Neural crest cell (in vitro differentiated cells): ENCODE data around the gene PIK3R6. TPM values are rescaled to one million over a fixed set of nuclear protein-coding genes. Genes with fewer than 3 reads are reported as not detected.

Experiments used
- DNase-seq: peaks from one replicate; pipeline ENCODE4 v3.0.0; 2021; ENCODE audit warnings: low read depth, mixed read lengths, low spot score
- H3K27ac Mint-ChIP-seq: one replicate; pipeline ENCODE4 v1.8.0; 2021; ENCODE audit warnings: mild to moderate bottlenecking, mixed read lengths; ENCODE audit not compliant: unreplicated experiment
- H3K27me3 Mint-ChIP-seq: 2 replicates; pipeline ENCODE4 v1.8.0; 2021; ENCODE audit warnings: low read depth, mild to moderate bottlenecking, mixed read lengths
- H3K36me3 Mint-ChIP-seq: 2 replicates; pipeline ENCODE4 v1.8.0; 2021; ENCODE audit warnings: low read depth, mild to moderate bottlenecking, mixed read lengths
- H3K4me1 Mint-ChIP-seq: 2 replicates; pipeline ENCODE4 v1.8.0; 2021; ENCODE audit warnings: mixed read lengths
- H3K4me3 Mint-ChIP-seq: one replicate; pipeline ENCODE4 v1.8.0; 2021; ENCODE audit warnings: mild to moderate bottlenecking, mixed read lengths
- H3K9me3 Mint-ChIP-seq: 2 replicates; pipeline ENCODE4 v1.8.0; 2021; ENCODE audit warnings: mixed read lengths
- CTCF ChIP-seq: fragments of 200-600 bp; sonication (generic); conservative IDR thresholded peaks from 2 replicates; pipeline ENCODE4 v1.5.0; 2021; ENCODE audit warnings: antibody characterized with exemption, mild to moderate bottlenecking
- total RNA-seq: library from RNA; stranded (reverse); gene quantifications from 2 replicates; pipeline ENCODE4 v1.2.1, GENCODE V29; 2021

Gene PIK3R6
- total RNA-seq, 1 donor from 2014 or later: not detected

GRCh38 chr17:8782176-8782575, 85.3 kb downstream of the PIK3R6 start:
- Mint-ChIP-seq H3K9me3 (peaks cover 4% of the 10 kb centered on the region), H3K27ac (no peak overlapping the region), H3K36me3 (peaks cover 3% of the 10 kb centered on the region), H3K27me3 (no peaks in the 10 kb centered on the region), H3K4me1 (no peaks in the 10 kb centered on the region), H3K4me3 (no peak overlapping the region)
- DNase-seq: no peak
- no peak for TF ChIP-seq CTCF

- DNase-seq: no peak
- H3K36me3 Mint-ChIP-seq: peaks cover 3% of the 10 kb centered on the region
- H3K4me3 Mint-ChIP-seq: no peak overlapping the region
- no peak overlapping the region for H3K27ac Mint-ChIP-seq
- H3K9me3 Mint-ChIP-seq: peaks cover 4% of the 10 kb centered on the region
- no peaks in the 10 kb centered on the region for H3K27me3 Mint-ChIP-seq
- TF ChIP-seq CTCF: no peak
- no peaks in the 10 kb centered on the region for H3K4me1 Mint-ChIP-seq
These were observed 85.7 kb downstream of the PIK3R6 start for GRCh38 chr17:8781776-8782175.

- DNase-seq: no peak
- Mint-ChIP-seq H3K27ac (no peak overlapping the region), H3K4me1 (no peaks in the 10 kb centered on the region), H3K4me3 (no peak overlapping the region), H3K27me3 (no peaks in the 10 kb centered on the region), H3K9me3 (peaks cover 4% of the 10 kb centered on the region), H3K36me3 (no peaks in the 10 kb centered on the region)
- TF ChIP-seq CTCF: no peak
These were observed 90.6 kb downstream of the PIK3R6 start for GRCh38 chr17:8776881-8777280.

- Mint-ChIP-seq H3K27ac (no peak overlapping the region), H3K9me3 (peaks cover 4% of the 10 kb centered on the region), H3K4me3 (no peak overlapping the region), H3K4me1 (no peaks in the 10 kb centered on the region), H3K36me3 (no peaks in the 10 kb centered on the region), H3K27me3 (no peaks in the 10 kb centered on the region)
- DNase-seq: no peak
- TF ChIP-seq CTCF: no peak
These were observed 91.2 kb downstream of the PIK3R6 start for GRCh38 chr17:8776248-8776647.

- peaks cover 6% of the 10 kb centered on the region for H3K27me3 Mint-ChIP-seq
- H3K4me1 Mint-ChIP-seq: no peaks in the 10 kb centered on the region
- peaks cover 2% of the 10 kb centered on the region for H3K9me3 Mint-ChIP-seq
- no peak overlapping the region for H3K4me3 Mint-ChIP-seq
- no peak overlapping the region for H3K27ac Mint-ChIP-seq
- TF ChIP-seq CTCF: no peak
- DNase-seq: no peak
- peaks cover 2% of the 10 kb centered on the region for H3K36me3 Mint-ChIP-seq
These were observed 100.7 kb downstream of the PIK3R6 start for GRCh38 chr17:8766731-8767130.

- no peak for DNase-seq
- Mint-ChIP-seq H3K27ac (no peak overlapping the region), H3K4me1 (no peaks in the 10 kb centered on the region), H3K27me3 (peaks cover 10% of the 10 kb centered on the region), H3K9me3 (peaks cover 2% of the 10 kb centered on the region), H3K36me3 (peaks cover 2% of the 10 kb centered on the region), H3K4me3 (no peak overlapping the region)
- TF ChIP-seq CTCF: no peak
These were observed 105.5 kb downstream of the PIK3R6 start for GRCh38 chr17:8762012-8762411.
